GM12874 (cell line): ENCODE data around the gene UBAP1.

Experiments
- TF ChIP-seq, protein P1 (sequence below): IDR thresholded peaks from 2 replicates; pipeline ENCODE4 v1.5.1; 2011; ENCODE audit warnings: low read depth, mild to moderate bottlenecking, control low read depth, low read length, moderate library complexity; ENCODE audit not compliant: insufficient read depth

UBAP1 gene

DNA sequence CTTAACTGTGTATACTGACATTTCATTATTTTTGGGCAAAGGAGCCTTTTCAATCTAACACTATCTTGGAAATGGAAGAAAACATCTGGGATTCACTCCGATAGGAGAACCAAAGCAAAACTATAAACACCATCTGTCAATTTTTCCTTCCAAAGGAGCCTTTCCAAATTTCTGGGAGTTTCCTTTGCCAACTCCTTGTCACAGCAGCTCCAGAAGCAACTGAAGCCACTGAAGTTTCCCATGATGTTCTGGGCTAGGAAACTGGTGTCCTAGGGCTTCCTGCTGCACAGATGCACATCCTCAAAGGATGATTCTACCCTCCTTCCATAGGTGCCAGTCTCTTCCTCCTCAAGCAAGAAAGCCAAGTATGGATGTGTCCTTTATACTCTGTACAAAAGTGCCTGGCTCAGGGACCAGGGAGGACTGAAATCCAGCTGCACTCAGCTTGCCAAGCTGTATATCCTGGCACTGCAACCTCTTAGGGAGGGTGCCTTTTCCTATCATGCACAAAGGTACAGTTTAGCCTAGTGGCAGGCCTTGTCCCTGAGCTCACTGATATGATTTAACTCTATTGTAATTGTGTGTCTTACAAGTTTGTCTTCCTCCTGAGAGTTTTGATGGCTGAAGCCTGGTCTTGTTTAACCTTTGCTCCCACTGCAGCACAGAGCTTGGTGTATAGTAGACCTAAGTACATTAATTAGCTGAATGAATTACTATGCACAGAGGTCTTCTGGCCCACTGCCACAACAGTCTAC is 8.4 kb upstream of the UBAP1 start:
- TF ChIP-seq, protein P1, sequence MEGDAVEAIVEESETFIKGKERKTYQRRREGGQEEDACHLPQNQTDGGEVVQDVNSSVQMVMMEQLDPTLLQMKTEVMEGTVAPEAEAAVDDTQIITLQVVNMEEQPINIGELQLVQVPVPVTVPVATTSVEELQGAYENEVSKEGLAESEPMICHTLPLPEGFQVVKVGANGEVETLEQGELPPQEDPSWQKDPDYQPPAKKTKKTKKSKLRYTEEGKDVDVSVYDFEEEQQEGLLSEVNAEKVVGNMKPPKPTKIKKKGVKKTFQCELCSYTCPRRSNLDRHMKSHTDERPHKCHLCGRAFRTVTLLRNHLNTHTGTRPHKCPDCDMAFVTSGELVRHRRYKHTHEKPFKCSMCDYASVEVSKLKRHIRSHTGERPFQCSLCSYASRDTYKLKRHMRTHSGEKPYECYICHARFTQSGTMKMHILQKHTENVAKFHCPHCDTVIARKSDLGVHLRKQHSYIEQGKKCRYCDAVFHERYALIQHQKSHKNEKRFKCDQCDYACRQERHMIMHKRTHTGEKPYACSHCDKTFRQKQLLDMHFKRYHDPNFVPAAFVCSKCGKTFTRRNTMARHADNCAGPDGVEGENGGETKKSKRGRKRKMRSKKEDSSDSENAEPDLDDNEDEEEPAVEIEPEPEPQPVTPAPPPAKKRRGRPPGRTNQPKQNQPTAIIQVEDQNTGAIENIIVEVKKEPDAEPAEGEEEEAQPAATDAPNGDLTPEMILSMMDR = no peak

DNA sequence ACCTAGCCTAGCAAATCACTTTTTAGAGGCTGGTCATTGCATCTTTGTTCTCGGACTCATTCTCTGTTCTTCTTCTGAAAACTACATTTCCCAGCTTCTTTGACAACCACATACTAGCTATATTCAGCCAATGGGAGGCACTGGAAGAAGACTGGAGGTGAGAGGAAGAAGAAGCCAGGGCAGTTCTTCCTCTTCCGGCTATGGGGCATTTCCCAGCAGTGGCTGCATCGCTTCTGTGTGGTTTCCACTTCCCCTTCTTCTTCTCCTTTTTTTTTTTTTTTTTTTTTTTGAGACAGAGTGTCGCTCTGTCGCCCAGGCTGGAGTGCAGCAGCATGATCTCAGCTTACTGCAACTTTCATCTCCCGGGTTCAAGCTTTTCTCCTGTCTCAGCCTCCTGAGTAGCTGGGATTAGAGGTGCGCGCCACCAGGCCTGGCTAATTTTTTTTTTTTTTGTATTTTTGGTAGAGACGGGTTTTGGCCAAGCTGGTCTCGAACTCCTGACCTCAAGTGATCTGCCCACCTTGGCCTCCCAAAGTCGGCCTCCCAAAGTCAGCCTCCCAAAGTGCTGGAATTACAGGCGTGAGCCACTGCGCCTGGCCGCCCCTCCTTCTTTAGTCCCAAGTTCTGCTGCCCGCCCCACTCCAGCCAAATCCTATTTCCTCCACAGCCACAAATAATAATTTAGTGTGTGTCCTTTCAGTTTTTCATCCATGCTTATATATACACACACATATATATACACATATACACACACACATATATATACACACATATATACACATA is 6.9 kb upstream of the UBAP1 start:
- TF ChIP-seq, protein P1 = no peak

DNA sequence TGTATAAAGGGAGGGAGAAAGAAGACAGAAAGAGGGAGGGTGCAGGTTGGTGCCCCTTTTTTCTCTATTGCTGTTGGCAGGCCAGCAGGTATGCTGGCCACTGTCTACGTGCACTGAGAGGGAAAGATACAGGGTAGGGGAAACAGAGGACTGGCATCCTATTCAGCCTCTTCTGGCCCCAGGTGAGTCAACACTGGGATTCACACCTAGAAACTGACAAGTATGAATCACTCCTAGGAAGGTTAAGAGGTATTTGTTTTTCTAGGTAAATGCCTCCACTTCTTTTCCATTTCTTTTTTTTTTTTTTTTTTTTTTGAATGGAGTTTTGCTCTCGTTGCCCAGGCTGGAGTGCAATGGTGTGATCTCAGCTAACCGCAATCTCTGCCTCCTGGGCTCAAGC is 2.8 kb upstream of the UBAP1 start:
- TF ChIP-seq, protein P1 = no peak

DNA sequence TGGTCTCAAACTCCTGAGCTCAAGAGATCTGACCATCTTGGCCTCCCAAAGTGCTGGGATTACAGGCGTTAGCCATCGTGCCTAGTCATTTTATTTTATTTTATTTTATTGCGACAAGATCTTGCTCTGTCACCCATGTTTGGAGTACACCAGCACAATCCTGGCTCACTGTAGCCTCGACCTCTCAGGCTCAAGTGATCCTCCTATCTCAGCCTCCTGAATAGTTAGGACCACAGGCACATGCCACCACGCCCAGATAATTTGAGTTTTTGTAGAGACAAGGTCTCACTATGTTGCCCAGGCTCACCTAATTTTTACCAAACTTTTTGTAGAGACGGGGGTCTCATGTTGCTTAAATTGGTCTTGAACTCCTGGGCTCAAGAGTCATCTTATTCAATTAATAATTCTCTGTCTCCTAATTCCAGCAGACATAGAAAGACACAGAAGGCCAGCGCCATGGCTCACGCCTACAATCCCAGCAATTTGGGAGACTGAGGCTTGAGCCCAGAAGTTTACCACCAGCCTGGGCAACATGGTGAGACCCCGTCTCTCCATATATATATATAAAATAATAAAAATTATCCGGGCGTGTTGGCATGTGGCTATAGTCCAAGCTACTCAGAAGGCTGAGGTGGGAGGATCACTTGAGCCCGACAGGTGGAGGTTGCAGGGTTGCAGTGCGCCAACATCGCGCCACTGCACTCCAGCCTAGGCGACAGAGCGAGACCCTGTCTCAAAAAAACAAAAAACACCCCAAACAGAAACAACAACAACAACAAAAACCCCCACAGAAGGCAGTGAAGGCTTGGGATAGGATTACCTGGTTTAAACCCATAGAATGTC is 1.0 kb upstream of the UBAP1 start:
- TF ChIP-seq, protein P1 = no peak

DNA sequence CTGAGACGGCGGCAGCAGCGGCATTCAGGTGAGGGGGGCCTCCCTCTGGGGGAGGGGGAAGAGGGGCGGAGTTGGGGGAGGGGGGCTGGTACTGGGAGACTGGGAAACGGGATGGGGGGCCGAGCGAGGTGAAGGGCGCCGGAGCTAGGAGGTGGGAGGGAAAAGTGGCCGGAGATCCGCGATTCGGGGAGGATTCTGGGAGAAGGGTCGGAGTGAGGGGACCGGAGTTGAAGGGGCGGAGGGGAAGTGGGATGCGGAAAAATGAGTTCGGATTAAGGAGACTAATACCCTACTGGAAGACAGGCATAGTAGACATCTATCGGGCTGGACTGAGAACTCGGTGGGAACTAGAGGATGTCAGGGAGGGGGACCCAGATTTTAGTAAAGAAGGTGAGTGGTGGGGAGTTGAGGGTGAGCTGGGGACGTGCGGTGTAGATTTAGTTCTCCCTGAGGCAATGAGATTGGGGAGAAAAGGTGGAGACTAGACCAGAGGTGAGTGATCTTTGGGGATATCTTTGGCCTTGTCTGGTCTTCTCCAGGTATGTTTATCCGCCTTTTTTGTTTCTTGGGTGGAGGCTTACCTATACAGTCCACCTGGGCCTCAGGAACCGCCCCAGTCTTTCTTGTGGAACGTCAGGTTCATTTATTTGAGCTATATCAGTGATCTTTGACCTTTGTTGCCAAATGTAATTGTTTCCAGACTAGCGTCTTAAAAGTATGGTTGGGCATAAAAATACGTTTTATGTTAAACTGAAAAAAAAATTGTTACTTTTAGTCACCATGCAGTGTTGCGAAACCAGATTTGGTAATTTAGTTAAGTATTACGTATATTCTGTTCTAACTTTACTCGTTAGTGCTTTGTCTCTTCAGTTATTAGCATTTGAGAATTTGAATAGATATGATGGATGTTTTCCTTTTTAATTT is 632 bp downstream of the UBAP1 start:
- TF ChIP-seq, protein P1 = no peak

DNA sequence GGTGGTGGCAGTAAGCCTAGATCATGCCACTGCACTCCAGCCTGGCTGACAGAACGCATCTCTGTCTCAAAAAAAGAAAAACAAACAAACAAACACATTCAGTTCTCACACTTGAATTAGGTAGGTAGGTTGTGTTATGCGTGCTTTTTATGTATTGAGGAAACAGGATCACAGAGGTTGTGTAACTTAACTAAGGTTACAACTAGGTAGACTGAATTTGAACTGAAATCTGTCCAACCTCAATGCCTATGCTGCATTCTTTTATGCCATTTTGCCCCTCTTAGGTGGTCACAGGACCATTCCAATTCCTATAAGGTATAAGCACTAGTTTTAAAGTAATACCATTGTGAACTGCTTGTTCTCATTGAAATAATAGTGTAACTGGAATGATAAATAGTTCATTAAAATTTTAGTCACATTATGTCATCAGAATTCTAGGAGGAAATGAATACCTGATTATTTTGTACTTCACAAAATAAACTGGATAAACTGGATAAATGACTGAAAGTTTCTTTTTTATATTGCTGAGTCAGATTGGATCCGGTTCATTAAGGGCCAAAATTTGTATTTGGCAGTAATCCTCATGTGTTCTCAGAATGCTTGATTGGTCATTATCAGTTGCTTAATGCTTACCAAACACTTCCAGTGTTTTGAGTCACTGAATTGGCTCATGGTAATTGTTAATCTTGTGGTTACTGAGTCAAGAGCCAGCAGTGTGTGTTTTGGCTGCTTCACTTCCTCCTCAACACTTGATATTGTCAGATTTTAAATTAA is 7.1 kb downstream of the UBAP1 start:
- TF ChIP-seq, protein P1 = no peak
